ENCODE results near the gene FAM3B.
"Not testable (repeated sequence)": the region's sequence is repeated elsewhere in the genome, so short reads cannot be mapped to it uniquely, and the experiment has no call there.

Gene FAM3B

GRCh38 chr21:41350436-41351155, 34.0 kb downstream of the FAM3B start:
- DNase-seq: no peak

DNA sequence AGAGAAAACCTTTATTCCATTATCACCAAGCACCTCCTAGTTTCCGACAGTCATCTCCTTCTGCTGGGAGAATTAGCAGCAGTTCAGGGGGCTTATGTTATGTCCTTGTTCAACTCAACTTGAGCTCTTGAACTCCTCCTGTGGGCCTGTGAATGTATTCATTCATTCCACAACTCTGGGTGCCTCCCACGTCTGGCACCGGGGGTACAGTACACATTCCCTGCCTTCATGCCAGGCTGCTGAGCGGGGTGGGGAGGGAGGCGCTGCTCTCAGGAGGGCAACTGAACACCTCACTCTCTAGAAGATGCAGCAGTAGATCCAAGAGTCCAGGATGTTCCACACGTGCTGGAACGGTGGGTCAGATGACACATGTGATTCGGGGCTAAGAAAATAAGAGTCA, 40.9 kb downstream of the FAM3B start:
- DNase-seq: no peak

- DNase-seq: no peak
Measured at GRCh38 chr21:41358193-41359166, 41.9 kb downstream of the FAM3B start.

GRCh38 chr21:41359286-41359685, 42.7 kb downstream of the FAM3B start:
- DNase-seq: peak in 1 of 2 donors; percentile 1

DNA sequence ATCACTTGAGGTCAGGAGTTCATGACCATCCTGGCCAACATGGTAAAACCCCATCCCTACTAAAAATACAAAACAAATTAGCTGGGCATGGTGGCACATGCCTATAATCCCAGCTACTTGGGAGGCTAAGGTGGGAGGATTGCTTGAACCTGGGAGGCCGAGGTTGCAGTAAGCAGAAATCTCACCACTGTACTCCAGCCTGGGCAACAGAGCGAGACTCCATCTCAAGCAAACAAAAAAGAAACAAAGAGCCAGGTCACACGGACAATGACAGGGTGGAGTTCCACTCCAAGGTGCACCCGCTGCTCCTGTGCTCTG, 43.1 kb downstream of the FAM3B start:
- not testable (repeated sequence) for DNase-seq

DNA sequence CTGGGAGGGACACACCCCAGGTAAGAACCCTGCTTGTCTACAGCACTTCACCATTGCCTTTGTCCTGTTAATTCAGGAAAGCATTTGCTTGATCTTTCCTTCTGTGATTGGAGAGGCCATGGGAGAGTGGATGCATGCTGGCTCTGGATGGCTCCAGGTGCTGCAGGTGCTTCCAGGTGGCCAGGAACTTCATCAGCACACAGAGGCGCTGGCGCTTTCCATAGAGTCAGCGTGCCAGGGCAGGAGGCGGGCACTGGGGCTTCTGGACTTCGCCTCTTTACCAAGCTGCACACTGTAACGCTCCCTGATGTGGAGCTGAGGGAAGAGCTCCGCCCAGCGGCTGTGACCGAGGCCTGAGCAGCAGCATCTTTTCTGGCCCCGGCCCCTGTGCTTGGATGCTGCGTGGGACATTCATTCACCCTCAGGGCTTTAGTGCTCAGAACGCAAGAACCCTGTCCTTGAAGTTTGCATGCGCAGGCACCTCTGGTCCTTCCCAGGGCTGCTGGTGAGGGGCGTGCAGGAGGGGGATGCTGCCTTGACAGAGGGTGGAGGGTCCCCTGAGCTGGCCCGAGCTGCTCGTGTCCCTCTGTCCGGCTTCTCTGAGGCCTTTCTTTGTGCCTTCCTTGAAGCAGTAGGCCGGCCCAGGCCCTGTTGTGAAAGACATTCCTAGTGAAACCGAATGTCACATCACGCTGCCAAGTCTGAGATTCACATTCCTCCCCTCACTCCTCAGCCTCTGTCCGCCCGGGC, 43.6 kb downstream of the FAM3B start:
- peak in 1 of 2 donors; percentile 16 for DNase-seq

- DNase-seq: no peak
Measured at GRCh38 chr21:41361053-41361785, 44.6 kb downstream of the FAM3B start.

DNA sequence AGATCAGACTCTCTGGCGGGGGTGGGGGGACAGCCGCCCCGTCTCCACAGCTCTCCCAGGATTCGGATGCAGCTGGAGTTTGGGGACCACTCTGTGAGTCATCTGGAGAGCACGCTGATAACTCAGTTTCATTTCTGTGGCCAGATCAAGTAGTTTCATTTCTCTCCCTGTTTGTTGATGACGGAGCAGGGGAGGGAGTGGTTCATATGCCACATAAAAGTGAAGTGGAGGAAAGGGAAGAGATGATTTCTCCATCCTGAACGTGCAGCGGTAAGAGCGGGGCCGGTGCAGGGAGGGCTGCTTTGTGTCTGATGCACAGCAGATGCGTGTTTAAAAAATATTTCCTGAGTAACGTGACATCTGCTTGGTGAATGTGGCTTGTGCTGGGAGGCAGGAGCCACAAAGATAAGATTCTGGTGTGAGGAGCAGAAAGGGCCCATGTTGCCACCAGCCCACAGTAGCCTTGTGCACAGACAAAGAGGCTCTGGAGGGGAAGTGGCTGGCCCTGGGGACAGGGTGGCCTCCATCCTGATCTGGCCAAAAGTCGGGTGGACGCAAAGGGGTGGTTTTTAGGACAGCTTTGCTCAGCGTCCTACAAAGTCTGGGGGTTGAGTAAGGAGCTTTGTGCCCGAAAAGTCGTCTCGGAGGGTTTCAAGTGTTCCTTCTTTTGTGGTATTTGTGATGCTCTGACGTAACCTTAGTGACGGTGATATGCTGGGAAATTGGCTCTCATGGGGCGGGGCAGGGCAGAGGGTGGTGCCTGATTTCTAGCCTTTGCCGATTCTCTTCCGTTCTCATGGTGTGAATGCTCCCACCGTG, 45.4 kb downstream of the FAM3B start, which contains the start of gene MX2:
MX2 (plus strand) TSS at position 242 of the 819 bp plus-strand sequence. CDS start 14,880 bp downstream, outside the sequence.
- DNase-seq: peak; percentile 94 to 97

GRCh38 chr21:41362605-41363369, 46.2 kb downstream of the FAM3B start:
- no peak for DNase-seq

DNA sequence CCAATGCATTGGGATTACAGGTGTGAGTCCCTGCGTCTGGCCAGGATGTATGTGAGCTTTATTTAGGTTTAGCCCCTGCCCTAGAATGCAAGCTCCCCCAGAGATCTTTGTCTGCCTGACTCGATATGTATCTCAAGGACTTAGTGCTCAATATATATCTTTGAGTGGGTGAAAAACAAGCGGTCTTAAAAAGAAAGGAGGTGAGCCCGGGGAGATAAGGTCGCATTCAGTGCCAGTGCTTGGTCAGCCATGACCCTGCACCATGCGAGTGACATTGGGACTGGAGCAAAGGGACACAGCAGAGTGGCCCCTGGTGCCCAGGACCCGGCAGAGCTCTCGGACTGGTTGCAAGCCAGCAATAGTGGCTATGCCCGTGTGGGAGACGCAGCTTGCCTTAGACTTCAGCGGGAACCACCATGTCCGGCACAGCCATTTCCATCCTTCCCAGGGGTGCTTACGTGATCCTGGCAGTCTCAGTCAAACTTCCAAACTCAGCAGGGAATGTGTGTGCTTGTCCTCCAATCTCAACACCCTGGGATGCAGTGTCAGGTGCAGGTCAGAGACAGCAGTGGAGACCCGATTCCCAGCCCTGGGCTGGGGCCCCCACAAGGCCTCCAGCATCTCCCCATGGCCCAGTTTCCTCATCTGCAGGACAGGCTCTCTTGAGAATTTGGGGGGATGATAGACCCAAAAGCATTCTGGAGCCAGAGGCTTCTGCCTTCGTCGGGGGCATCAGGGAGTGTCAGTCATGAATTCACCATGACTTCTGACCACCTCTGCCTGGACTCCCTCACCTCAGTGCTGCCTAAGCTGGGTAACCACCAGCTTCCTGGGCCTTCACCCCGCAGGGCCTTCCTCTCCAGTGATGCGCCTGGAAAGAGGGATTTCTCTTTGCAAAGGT, 47.0 kb downstream of the FAM3B start:
- peak in 1 of 2 donors; percentile 26 for DNase-seq

- no peak for DNase-seq
Measured at GRCh38 chr21:41364308-41364707, 47.7 kb downstream of the FAM3B start.

GRCh38 chr21:41365377-41366107, 48.9 kb downstream of the FAM3B start:
- DNase-seq: no peak

GRCh38 chr21:41366522-41367151, 50.0 kb downstream of the FAM3B start:
- peak; percentile 44 to 81 for DNase-seq

DNA sequence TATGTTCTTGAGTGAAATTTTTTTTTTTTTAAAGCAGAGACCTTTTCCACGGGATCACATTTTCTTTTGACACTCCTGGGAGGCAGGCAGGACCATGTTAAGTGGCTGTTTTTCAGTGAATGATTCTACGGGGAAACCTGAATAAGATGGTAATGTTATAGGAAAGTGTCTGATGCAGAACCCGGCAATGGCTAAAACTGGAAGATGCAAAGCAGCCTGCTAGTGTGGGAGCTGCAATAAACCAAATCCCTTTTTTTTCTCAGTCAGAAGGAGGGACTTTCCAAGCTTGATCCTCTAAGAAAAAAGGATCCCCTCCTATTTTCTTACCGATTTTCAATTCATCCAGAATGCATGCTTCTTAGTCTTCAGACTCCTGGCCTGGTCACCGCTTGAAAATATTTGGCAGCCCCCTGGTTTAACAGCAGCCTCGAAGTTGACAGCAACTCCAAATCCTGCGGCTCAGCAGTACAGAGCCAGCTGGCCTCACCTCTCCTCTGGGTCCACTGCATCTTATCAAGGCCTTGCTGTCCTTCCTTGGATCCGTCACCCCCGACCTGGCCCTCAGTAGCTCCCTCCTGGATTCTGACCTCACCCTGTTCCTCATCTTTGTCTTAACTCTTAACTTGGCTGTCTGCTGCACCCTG, 50.8 kb downstream of the FAM3B start:
- DNase-seq: no peak

DNA sequence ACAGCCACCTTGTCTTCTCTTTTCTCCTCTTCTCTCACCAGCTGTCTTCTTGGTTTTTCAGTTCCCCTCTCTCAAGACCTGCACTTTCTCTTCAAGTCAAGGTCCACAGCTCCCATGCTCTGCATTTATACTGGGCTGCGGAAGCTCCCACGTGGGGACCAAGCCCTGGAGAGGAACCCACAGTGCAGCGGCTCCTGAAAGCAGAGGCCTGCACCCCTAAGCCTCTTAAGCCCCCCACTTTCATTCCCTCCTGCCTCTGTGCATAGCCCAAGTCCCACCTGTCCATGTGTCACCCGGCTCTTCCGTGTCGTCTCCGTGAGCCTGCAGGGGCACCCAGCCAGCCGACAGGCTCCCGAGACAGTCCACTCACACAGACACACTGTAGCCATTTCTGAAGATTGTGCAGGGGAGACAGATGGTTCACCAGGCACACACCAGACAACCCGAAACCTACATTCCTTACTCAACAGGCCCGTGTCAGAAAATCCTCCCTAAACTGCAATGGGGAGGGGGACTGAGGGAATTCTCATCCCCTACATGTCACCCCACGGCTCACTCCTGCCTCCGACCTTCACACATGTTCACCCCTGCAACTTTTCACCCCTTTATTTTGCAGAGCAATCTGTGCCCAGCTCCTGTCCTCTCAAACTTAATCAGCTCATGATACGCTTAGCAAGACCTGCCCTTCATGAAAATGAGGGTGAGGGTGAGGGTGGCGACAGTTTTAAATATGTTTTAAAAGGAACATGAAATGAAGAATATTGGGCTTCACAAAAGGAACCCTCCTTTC, 51.5 kb downstream of the FAM3B start:
- peak in 1 of 2 donors; percentile 58 for DNase-seq

DNA sequence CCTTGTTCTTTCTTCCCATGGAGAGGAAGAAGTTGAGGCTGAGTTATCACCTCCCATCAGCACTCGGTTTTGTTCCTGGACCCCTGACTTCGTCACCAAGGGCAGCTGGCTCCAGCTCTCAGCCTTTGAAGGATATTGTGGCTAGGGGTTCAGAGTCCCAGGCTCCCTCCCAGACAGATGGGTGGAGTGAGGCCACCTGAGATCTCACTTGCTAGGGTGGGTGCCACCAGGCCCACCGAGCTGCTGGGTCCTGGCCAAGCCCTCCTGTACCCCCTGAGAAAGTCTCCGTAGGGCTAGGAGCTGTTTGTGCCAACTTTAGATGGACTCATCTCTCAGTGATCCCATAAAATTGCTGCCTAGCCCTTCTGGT, 52.1 kb downstream of the FAM3B start:
- DNase-seq: no peak
